ENCODE results near the gene DOCK3. TPM values are rescaled to one million over a fixed set of nuclear protein-coding genes. Genes with fewer than 3 reads are reported as not detected.

The DOCK3 gene
- polyA plus RNA-seq, 1 donor from 2014 or later, result 15.6 TPM

DNA sequence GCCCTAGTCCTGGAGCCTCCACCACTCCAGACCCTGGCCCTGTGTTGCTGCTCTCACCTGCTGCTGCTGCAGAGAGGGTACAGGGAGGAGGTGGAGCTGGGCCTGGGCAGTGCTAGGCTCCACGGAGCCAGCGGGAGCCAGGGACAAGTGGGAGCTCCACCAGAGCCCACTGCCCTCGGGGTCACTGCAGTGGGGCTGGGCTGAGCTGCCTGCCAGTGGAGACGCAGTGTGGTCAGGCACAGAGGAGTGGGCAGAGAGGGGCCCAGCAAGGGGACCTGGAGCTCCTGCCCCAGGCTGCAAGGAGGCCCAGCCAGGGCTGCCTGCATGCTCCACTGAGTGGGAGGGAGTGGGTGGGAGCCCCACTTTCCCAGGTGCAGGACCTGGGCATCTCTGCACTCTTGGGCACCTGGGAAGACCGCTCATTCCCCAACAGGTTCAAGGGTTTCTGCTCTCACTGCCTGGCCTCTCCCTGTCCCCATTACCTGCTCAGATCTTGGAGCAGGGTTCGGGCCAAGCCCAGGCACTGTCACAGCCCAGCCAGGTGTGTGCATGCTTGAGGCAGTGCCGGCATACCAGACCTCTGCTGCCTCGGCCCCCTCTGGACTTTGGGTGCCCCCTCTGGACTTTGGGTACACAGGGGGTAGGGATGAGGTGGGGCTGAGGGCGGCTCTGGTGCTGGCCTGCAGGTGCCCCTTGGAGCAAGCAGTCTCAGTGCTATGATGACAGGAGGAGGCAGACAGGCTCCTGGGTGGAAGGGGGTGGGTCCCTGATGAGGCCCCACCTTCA, 308.0 kb downstream of the DOCK3 start:
- H3K9me3 ChIP-seq (ENCODE audit: low read length), result no peaks in the 10 kb centered on the region
- H3K4me2 ChIP-seq (ENCODE audit: low read length), result no peak overlapping the region
- no peaks in the 10 kb centered on the region for H3K79me2 ChIP-seq (replicated peaks; ENCODE audit: insufficient read depth, low read length)
- H3F3A ChIP-seq (ENCODE audit: insufficient read depth, low read length, poor library complexity, severe bottlenecking), result no peaks in the 10 kb centered on the region
- H3K27ac ChIP-seq (ENCODE audit: low read length), result no peak overlapping the region
- no peak for TF ChIP-seq RAD21 (conservative IDR thresholded peaks at IDR 0.05)
- TF ChIP-seq SMC3 (conservative IDR thresholded peaks at IDR 0.05; ENCODE audit: poor library complexity), result no peak
- TF ChIP-seq TAF1 (IDR thresholded peaks at IDR 0.05; ENCODE audit: low read depth), result no peak
- no peaks in the 10 kb centered on the region for H3K27me3 ChIP-seq (ENCODE audit: insufficient read depth, low read depth, low read length)
- H4K20me1 ChIP-seq (ENCODE audit: insufficient read depth), result no peaks in the 10 kb centered on the region
- H3K9ac ChIP-seq (ENCODE audit: low read length), result no peak overlapping the region
- no peaks in the 10 kb centered on the region for H3K36me3 ChIP-seq (ENCODE audit: insufficient read depth, low read length)
- H3K4me3 ChIP-seq (ENCODE audit: low read length), result no peak overlapping the region
- no peak overlapping the region for H2AFZ ChIP-seq (ENCODE audit: low read depth, low read length)
- no peaks in the 10 kb centered on the region for H3K9me2 ChIP-seq (ENCODE audit: insufficient read depth, low read length)

DNA sequence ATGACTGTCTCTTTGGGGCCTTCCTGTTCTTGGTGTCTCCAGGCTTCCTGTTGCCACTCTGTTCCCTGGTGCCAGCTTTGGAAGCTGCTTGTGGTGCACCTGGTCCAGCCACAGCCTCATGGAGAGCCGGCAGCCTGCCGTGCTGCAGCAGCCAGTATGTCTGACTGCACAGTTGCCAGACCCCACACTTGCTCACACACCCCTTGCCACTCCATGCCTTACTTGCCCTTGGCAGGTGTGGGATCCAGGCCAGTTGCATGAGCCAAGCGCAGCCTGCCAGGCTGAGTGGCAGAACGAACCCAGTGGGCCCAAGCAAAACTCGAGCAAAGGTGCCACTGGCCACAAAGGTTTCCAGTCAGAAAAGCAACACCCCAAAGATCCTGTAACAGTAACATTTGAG, 309.2 kb downstream of the DOCK3 start:
- Histone ChIP-seq H3K9ac (ENCODE audit: low read length) (no peak overlapping the region), H3K27ac (ENCODE audit: low read length) (no peak overlapping the region), H4K20me1 (ENCODE audit: insufficient read depth) (no peaks in the 10 kb centered on the region), H3F3A (ENCODE audit: insufficient read depth, low read length, poor library complexity, severe bottlenecking) (no peaks in the 10 kb centered on the region), H2AFZ (ENCODE audit: low read depth, low read length) (no peak overlapping the region), H3K9me3 (ENCODE audit: low read length) (no peaks in the 10 kb centered on the region), H3K4me3 (ENCODE audit: low read length) (no peak overlapping the region), H3K9me2 (ENCODE audit: insufficient read depth, low read length) (no peaks in the 10 kb centered on the region), H3K4me2 (ENCODE audit: low read length) (no peak overlapping the region), H3K36me3 (ENCODE audit: insufficient read depth, low read length) (no peaks in the 10 kb centered on the region), H3K79me2 (replicated peaks; ENCODE audit: insufficient read depth, low read length) (no peaks in the 10 kb centered on the region), H3K27me3 (ENCODE audit: insufficient read depth, low read depth, low read length) (no peaks in the 10 kb centered on the region)
- TF ChIP-seq TAF1 (IDR thresholded peaks at IDR 0.05; ENCODE audit: low read depth), result no peak

DNA sequence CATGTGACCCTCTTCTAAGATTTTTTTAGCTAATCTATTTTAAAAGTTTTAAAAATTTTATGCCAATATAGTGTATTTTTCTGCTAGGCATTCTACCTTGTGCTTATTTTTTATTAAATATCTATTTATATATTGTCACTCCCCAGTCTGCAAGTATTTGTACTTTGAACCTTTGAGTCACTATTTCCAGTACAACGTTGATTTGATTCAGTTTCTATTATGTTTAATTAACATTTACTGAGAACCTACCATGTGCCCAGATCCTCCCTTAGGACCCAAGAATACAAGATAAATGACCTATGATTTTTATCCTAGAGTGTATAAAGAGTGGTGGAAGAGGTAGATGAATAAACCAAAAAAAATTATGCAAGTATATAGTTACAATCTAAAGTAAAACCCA, 311.2 kb downstream of the DOCK3 start:
- H3K9me2 ChIP-seq (ENCODE audit: insufficient read depth, low read length), result no peaks in the 10 kb centered on the region
- H3K27me3 ChIP-seq (ENCODE audit: insufficient read depth, low read depth, low read length), result no peaks in the 10 kb centered on the region
- no peak overlapping the region for H2AFZ ChIP-seq (ENCODE audit: low read depth, low read length)
- H3K27ac ChIP-seq (ENCODE audit: low read length), result no peak overlapping the region
- H3F3A ChIP-seq (ENCODE audit: insufficient read depth, low read length, poor library complexity, severe bottlenecking), result no peaks in the 10 kb centered on the region
- no peak overlapping the region for H3K4me3 ChIP-seq (ENCODE audit: low read length)
- no peak for TF ChIP-seq EZH2 (IDR thresholded peaks at IDR 0.05; ENCODE audit: borderline replicate concordance, insufficient read depth, low read length, poor library complexity, severe bottlenecking)
- TF ChIP-seq POLR2AphosphoS5 (IDR thresholded peaks at IDR 0.05), result no peak
- no peak for TF ChIP-seq SMC3 (conservative IDR thresholded peaks at IDR 0.05; ENCODE audit: poor library complexity)
- no peak for TF ChIP-seq RAD21 (conservative IDR thresholded peaks at IDR 0.05)
- TF ChIP-seq EP300 (conservative IDR thresholded peaks at IDR 0.05; ENCODE audit: poor library complexity, severe bottlenecking), result no peak
- TF ChIP-seq TAF1 (IDR thresholded peaks at IDR 0.05; ENCODE audit: low read depth), result no peak
- TF ChIP-seq MXI1 (conservative IDR thresholded peaks at IDR 0.05; ENCODE audit: poor library complexity, severe bottlenecking), result no peak
- TF ChIP-seq, protein P1, sequence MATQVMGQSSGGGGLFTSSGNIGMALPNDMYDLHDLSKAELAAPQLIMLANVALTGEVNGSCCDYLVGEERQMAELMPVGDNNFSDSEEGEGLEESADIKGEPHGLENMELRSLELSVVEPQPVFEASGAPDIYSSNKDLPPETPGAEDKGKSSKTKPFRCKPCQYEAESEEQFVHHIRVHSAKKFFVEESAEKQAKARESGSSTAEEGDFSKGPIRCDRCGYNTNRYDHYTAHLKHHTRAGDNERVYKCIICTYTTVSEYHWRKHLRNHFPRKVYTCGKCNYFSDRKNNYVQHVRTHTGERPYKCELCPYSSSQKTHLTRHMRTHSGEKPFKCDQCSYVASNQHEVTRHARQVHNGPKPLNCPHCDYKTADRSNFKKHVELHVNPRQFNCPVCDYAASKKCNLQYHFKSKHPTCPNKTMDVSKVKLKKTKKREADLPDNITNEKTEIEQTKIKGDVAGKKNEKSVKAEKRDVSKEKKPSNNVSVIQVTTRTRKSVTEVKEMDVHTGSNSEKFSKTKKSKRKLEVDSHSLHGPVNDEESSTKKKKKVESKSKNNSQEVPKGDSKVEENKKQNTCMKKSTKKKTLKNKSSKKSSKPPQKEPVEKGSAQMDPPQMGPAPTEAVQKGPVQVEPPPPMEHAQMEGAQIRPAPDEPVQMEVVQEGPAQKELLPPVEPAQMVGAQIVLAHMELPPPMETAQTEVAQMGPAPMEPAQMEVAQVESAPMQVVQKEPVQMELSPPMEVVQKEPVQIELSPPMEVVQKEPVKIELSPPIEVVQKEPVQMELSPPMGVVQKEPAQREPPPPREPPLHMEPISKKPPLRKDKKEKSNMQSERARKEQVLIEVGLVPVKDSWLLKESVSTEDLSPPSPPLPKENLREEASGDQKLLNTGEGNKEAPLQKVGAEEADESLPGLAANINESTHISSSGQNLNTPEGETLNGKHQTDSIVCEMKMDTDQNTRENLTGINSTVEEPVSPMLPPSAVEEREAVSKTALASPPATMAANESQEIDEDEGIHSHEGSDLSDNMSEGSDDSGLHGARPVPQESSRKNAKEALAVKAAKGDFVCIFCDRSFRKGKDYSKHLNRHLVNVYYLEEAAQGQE (IDR thresholded peaks at IDR 0.05; ENCODE audit: borderline replicate concordance), result no peak
- TF ChIP-seq, protein P2, sequence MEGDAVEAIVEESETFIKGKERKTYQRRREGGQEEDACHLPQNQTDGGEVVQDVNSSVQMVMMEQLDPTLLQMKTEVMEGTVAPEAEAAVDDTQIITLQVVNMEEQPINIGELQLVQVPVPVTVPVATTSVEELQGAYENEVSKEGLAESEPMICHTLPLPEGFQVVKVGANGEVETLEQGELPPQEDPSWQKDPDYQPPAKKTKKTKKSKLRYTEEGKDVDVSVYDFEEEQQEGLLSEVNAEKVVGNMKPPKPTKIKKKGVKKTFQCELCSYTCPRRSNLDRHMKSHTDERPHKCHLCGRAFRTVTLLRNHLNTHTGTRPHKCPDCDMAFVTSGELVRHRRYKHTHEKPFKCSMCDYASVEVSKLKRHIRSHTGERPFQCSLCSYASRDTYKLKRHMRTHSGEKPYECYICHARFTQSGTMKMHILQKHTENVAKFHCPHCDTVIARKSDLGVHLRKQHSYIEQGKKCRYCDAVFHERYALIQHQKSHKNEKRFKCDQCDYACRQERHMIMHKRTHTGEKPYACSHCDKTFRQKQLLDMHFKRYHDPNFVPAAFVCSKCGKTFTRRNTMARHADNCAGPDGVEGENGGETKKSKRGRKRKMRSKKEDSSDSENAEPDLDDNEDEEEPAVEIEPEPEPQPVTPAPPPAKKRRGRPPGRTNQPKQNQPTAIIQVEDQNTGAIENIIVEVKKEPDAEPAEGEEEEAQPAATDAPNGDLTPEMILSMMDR (IDR thresholded peaks at IDR 0.05; ENCODE audit: poor library complexity, severe bottlenecking), result no peak
- H3K4me2 ChIP-seq (ENCODE audit: low read length), result no peak overlapping the region
- no peaks in the 10 kb centered on the region for H3K79me2 ChIP-seq (replicated peaks; ENCODE audit: insufficient read depth, low read length)
- H3K9ac ChIP-seq (ENCODE audit: low read length), result no peak overlapping the region
- H4K20me1 ChIP-seq (ENCODE audit: insufficient read depth), result no peaks in the 10 kb centered on the region
- H3K36me3 ChIP-seq (ENCODE audit: insufficient read depth, low read length), result no peaks in the 10 kb centered on the region
- peaks cover 3% of the 10 kb centered on the region for H3K9me3 ChIP-seq (ENCODE audit: low read length)

Measured in neural cell (in vitro differentiated cells).